NCI-H2227 (cell line): ENCODE measurements around the gene KCTD14.
"Not testable (repeated sequence)": the region's sequence is repeated elsewhere in the genome, so short reads cannot be mapped to it uniquely, and the experiment has no call there.

Experiments
- DNase-seq: peaks from one replicate; lab custom pipeline; 2025; ENCODE audit not compliant: unreplicated experiment; lab: John Stamatoyannopoulos, UW

The KCTD14 gene

GRCh38 chr11:78022397-78023396 is at the start of gene KCTD14:
KCTD14 (minus strand) TSS chr11:78023276; CDS start chr11:78023249, 27 bp downstream.
- peak; percentile 86 for DNase-seq

GRCh38 chr11:78072455-78072854 is 49.4 kb upstream of the KCTD14 start:
- DNase-seq: no peak

- no peak for DNase-seq
These were observed 48.6 kb upstream of the KCTD14 start for GRCh38 chr11:78071717-78072116.

GRCh38 chr11:78070621-78071020 is 47.5 kb upstream of the KCTD14 start:
- DNase-seq: no peak

- DNase-seq: peak; percentile 43
These were observed 46.4 kb upstream of the KCTD14 start for GRCh38 chr11:78069465-78069864.

GRCh38 chr11:78067704-78068103 is 44.6 kb upstream of the KCTD14 start:
- no peak for DNase-seq

- no peak for DNase-seq
These were observed 43.4 kb upstream of the KCTD14 start for GRCh38 chr11:78066471-78066870.

GRCh38 chr11:78065203-78065602 is 42.1 kb upstream of the KCTD14 start:
- DNase-seq: no peak

GRCh38 chr11:78063440-78064181 is 40.5 kb upstream of the KCTD14 start, which contains the start of gene THRSP:
THRSP (plus strand) TSS chr11:78063861; CDS start chr11:78063882, 21 bp downstream.
- DNase-seq: no peak

- DNase-seq: no peak
These were observed 39.6 kb upstream of the KCTD14 start for GRCh38 chr11:78062671-78063070.

- DNase-seq: no peak
These were observed 38.8 kb upstream of the KCTD14 start for GRCh38 chr11:78061921-78062311.

GRCh38 chr11:78061088-78061920 is 38.2 kb upstream of the KCTD14 start:
- DNase-seq: no peak

- no peak for DNase-seq
These were observed 37.5 kb upstream of the KCTD14 start for GRCh38 chr11:78060533-78060932.

- DNase-seq: not testable (repeated sequence)
These were observed 36.8 kb upstream of the KCTD14 start for GRCh38 chr11:78059749-78060328.

- no peak for DNase-seq
These were observed 34.5 kb upstream of the KCTD14 start for GRCh38 chr11:78057462-78058055.

- DNase-seq: no peak
These were observed 33.0 kb upstream of the KCTD14 start for GRCh38 chr11:78056093-78056492.

- no peak for DNase-seq
These were observed 31.9 kb upstream of the KCTD14 start for GRCh38 chr11:78054971-78055370.

GRCh38 chr11:78050964-78051831 is 28.1 kb upstream of the KCTD14 start:
- DNase-seq: no peak

GRCh38 chr11:78049348-78049747 is 26.3 kb upstream of the KCTD14 start:
- no peak for DNase-seq
